ENCODE data around the gene PRELID2. TPM values are rescaled to one million over a fixed set of nuclear protein-coding genes. Genes with fewer than 3 reads are reported as not detected.
"Not testable (repeated sequence)": the region's sequence is repeated elsewhere in the genome, so short reads cannot be mapped to it uniquely, and the experiment has no call there.

The PRELID2 gene
- total RNA-seq, 2 donors from 2014 or later = 6.7 to 14.3 TPM

DNA sequence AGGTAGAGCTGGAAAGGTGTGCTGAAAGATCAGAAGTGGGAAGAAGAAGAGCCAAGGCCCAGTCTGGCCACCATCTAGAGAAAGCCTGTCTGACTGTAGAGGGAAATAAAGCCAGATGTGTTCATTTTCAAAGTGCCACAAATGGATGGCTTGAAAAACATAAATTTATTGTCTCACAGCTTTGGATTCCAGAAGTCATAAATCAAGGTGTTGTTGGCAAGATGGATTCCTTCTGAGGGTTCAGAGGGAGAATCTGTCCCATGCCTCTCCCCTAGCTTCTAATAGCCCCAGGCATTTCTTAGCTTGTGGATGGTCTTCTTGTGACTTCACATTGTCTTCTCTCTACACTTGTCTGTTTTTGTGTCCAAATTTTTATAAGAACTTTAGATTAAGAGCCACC lies 6.2 kb upstream of the PRELID2 start:
- Histone ChIP-seq H3K4me1 (ENCODE audit: control insufficient read depth, insufficient read depth, low read length) (no peaks in the 10 kb centered on the region), H3K9me3 (ENCODE audit: control insufficient read depth, low read length) (no peaks in the 10 kb centered on the region), H3K27me3 (ENCODE audit: control insufficient read depth, insufficient read depth, low read length, poor library complexity, severe bottlenecking) (peaks cover 73% of the 10 kb centered on the region), H3K27ac (ENCODE audit: low read depth, low read length) (no peak overlapping the region), H3K9ac (ENCODE audit: extremely low read depth, low read length, poor library complexity, severe bottlenecking) (no peak overlapping the region), H3K4me3 (ENCODE audit: low read length) (no peak overlapping the region), H3K36me3 (ENCODE audit: control insufficient read depth, insufficient read depth, low read length) (no peaks in the 10 kb centered on the region)
- Mint-ChIP-seq H3K4me1 (peaks cover 12% of the 10 kb centered on the region), H3K27ac (no peak overlapping the region), H3K36me3 (ENCODE audit: low read depth) (no peaks in the 10 kb centered on the region), H3K9me3 (no peaks in the 10 kb centered on the region), H3K4me3 (no peak overlapping the region), H3K27me3 (ENCODE audit: insufficient read depth) (peaks cover 87% of the 10 kb centered on the region)
- TF ChIP-seq, protein P1, sequence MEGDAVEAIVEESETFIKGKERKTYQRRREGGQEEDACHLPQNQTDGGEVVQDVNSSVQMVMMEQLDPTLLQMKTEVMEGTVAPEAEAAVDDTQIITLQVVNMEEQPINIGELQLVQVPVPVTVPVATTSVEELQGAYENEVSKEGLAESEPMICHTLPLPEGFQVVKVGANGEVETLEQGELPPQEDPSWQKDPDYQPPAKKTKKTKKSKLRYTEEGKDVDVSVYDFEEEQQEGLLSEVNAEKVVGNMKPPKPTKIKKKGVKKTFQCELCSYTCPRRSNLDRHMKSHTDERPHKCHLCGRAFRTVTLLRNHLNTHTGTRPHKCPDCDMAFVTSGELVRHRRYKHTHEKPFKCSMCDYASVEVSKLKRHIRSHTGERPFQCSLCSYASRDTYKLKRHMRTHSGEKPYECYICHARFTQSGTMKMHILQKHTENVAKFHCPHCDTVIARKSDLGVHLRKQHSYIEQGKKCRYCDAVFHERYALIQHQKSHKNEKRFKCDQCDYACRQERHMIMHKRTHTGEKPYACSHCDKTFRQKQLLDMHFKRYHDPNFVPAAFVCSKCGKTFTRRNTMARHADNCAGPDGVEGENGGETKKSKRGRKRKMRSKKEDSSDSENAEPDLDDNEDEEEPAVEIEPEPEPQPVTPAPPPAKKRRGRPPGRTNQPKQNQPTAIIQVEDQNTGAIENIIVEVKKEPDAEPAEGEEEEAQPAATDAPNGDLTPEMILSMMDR (conservative IDR thresholded peaks at IDR 0.05) = no peak
- no peak for DNase-seq

- H3K27ac Mint-ChIP-seq = no peak overlapping the region
- no peak overlapping the region for H3K9ac ChIP-seq (ENCODE audit: extremely low read depth, low read length, poor library complexity, severe bottlenecking)
- H3K4me1 ChIP-seq (ENCODE audit: control insufficient read depth, insufficient read depth, low read length) = no peaks in the 10 kb centered on the region
- peaks cover 73% of the 10 kb centered on the region for H3K27me3 ChIP-seq (ENCODE audit: control insufficient read depth, insufficient read depth, low read length, poor library complexity, severe bottlenecking)
- H3K27me3 Mint-ChIP-seq (ENCODE audit: insufficient read depth) = peaks cover 88% of the 10 kb centered on the region
- 94 to 95% methylated on average over 3 of the region's 3 CpGs for WGBS, 2 experiments (ENCODE audit: insufficient coverage in 1 of 2, insufficient read length in 1 of 2)
- H3K36me3 ChIP-seq (ENCODE audit: control insufficient read depth, insufficient read depth, low read length) = no peaks in the 10 kb centered on the region
- H3K9me3 ChIP-seq (ENCODE audit: control insufficient read depth, low read length) = no peaks in the 10 kb centered on the region
- H3K9me3 Mint-ChIP-seq = no peaks in the 10 kb centered on the region
- no peak overlapping the region for H3K4me3 Mint-ChIP-seq
- H3K36me3 Mint-ChIP-seq (ENCODE audit: low read depth) = no peaks in the 10 kb centered on the region
- H3K4me3 ChIP-seq (ENCODE audit: low read length) = no peak overlapping the region
- peaks cover 12% of the 10 kb centered on the region for H3K4me1 Mint-ChIP-seq
- DNase-seq = no peak
- no peak overlapping the region for H3K27ac ChIP-seq (ENCODE audit: low read depth, low read length)
- TF ChIP-seq, protein P1 (conservative IDR thresholded peaks at IDR 0.05) = no peak
These were observed 5.5 kb upstream of the PRELID2 start for GRCh38 chr5:145840458-145841132.

DNA sequence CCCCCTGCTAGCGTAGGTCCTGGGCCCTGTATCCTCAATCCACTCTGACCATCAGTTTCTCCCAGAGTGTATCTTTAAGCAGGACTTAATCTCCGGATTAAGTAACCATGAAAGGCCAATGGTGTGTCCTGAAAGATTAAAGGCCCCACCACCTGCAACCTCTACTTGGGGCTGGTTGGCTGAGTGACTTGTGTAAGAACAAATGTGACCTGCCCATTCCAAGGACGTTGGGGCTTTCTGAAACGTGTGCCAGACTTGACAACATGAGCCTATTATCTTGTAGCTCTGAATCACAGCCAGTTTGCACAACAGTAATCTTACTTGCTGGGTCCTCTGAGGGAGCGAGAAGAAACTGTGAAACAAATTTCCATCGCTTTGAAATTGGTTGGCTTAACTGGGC lies 3.1 kb upstream of the PRELID2 start:
- H3K4me1 Mint-ChIP-seq = peaks cover 13% of the 10 kb centered on the region
- TF ChIP-seq, protein P1 (conservative IDR thresholded peaks at IDR 0.05) = no peak
- H3K27ac Mint-ChIP-seq = no peak overlapping the region
- 73 to 87% methylated on average over 6 of the region's 6 CpGs for WGBS, 2 experiments (ENCODE audit: insufficient coverage in 1 of 2, insufficient read length in 1 of 2)
- H3K9me3 ChIP-seq (ENCODE audit: control insufficient read depth, low read length) = no peaks in the 10 kb centered on the region
- no peaks in the 10 kb centered on the region for H3K4me1 ChIP-seq (ENCODE audit: control insufficient read depth, insufficient read depth, low read length)
- DNase-seq = peak; percentile 71
- peaks cover 64% of the 10 kb centered on the region for H3K27me3 ChIP-seq (ENCODE audit: control insufficient read depth, insufficient read depth, low read length, poor library complexity, severe bottlenecking)
- no peak overlapping the region for H3K4me3 ChIP-seq (ENCODE audit: low read length)
- no peak overlapping the region for H3K27ac ChIP-seq (ENCODE audit: low read depth, low read length)
- H3K4me3 Mint-ChIP-seq = no peak overlapping the region
- H3K36me3 ChIP-seq (ENCODE audit: control insufficient read depth, insufficient read depth, low read length) = no peaks in the 10 kb centered on the region
- no peaks in the 10 kb centered on the region for H3K9me3 Mint-ChIP-seq
- no peak overlapping the region for H3K9ac ChIP-seq (ENCODE audit: extremely low read depth, low read length, poor library complexity, severe bottlenecking)
- peaks cover 86% of the 10 kb centered on the region for H3K27me3 Mint-ChIP-seq (ENCODE audit: insufficient read depth)
- no peaks in the 10 kb centered on the region for H3K36me3 Mint-ChIP-seq (ENCODE audit: low read depth)

DNA sequence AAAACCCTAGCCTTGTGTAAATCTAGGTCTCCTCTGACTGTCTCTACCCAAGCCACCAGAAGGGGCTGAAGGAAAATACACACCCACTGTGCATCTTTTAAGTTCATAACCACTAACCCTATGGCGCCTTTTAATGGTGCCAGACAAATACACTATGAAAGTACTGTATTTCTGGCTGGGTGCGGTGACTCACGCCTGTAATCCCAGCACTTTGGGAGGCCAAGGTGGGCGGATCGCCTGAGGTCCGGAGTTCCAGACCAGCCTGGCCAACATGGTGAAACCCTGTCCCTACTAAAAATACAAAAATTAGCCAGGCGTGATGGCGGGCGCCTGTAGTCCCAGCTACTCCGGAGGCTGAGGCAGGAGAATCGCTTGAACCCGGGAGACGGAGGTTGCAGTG lies 1.1 kb upstream of the PRELID2 start:
- H3K4me3 Mint-ChIP-seq; H3K4me3 ChIP-seq (ENCODE audit: low read length): not testable (repeated sequence)
- H3K4me1 Mint-ChIP-seq = peaks cover 13% of the 10 kb centered on the region

More for the DNA sequence above, 1.1 kb upstream of the PRELID2 start:
- not testable (repeated sequence) for H3K36me3 ChIP-seq (ENCODE audit: control insufficient read depth, insufficient read depth, low read length); DNase-seq; H3K4me1 ChIP-seq (ENCODE audit: control insufficient read depth, insufficient read depth, low read length); H3K27ac Mint-ChIP-seq; H3K36me3 Mint-ChIP-seq (ENCODE audit: low read depth); H3K27ac ChIP-seq (ENCODE audit: low read depth, low read length); H3K9ac ChIP-seq (ENCODE audit: extremely low read depth, low read length, poor library complexity, severe bottlenecking); H3K9me3 ChIP-seq (ENCODE audit: control insufficient read depth, low read length); H3K9me3 Mint-ChIP-seq
- H3K27me3 Mint-ChIP-seq (ENCODE audit: insufficient read depth) = peaks cover 75% of the 10 kb centered on the region
- H3K27me3 ChIP-seq (ENCODE audit: control insufficient read depth, insufficient read depth, low read length, poor library complexity, severe bottlenecking) = peaks cover 45% of the 10 kb centered on the region
- WGBS, 2 experiments (ENCODE audit: insufficient coverage in 1 of 2, insufficient read length in 1 of 2) = 94% methylated on average over 11 to 13 of the region's 13 CpGs

Data from endodermal cell (in vitro differentiated cells).